Gastroesophageal sphincter (tissue), 4 donors: Measurements from ENCODE around the gene TRAF3. TPM values are rescaled to one million over a fixed set of nuclear protein-coding genes. Genes with fewer than 3 reads are reported as not detected.

ENCODE experiments used
- ATAC-seq: fragments of 150-250 bp; one replicate; pipeline ENCODE4 v1.9.1; 2016; ENCODE audit warnings: mild to moderate bottlenecking, moderate library complexity
- H3K27ac ChIP-seq, 4 donors: fragments of 200-600 bp; sonication (generic) in 3 of 4; 1 replicate in 3 of 4; 2 replicates in 1 of 4; pipeline ENCODE4 v1.5.1; 2016 to 2019
- H3K27me3 ChIP-seq: fragments of 200-600 bp; sonication (generic); one replicate; pipeline ENCODE4 v1.5.1; 2019
- H3K36me3 ChIP-seq, 2 donors: fragments of 200-600 bp; sonication (generic); one replicate each; pipeline ENCODE4 v1.5.1; 2019; ENCODE audit warnings: control low read depth in 1 of 2
- H3K4me1 ChIP-seq, 3 donors: fragments of 200-600 bp; sonication (generic); 1 replicate in 2 of 3; 2 replicates in 1 of 3; pipeline ENCODE4 v1.5.1; 2016 to 2019; ENCODE audit warnings: control low read depth in 2 of 3
- H3K4me3 ChIP-seq, 2 donors: fragments of 200-600 bp; sonication (generic); one replicate each; pipeline ENCODE4 v1.5.1; 2019; ENCODE audit warnings: mild to moderate bottlenecking in 1 of 2, moderate library complexity in 1 of 2
- H3K9me3 ChIP-seq, 3 donors: fragments of 200-600 bp; sonication (generic); one replicate each; pipeline ENCODE4 v1.5.1; 2017 to 2019; ENCODE audit warnings: control low read depth in 2 of 3
- CTCF ChIP-seq, 4 experiments: fragments of 200-600 bp in 2 of 4; fragments of 450-650 bp in 2 of 4; sonication (generic) in 1 of 4; IDR thresholded peaks; one replicate each; pipeline ENCODE4 v1.5.1; 2017 to 2019; ENCODE audit warnings: antibody characterized with exemption in 4 of 4, mild to moderate bottlenecking in 2 of 4, moderate library complexity in 2 of 4
- EP300 ChIP-seq: sonication (generic); formaldehyde crosslinking; IDR thresholded peaks from one replicate; pipeline ENCODE4 v1.6.1; 2017; ENCODE audit warnings: antibody characterized with exemption, mild to moderate bottlenecking
- POLR2A ChIP-seq, 2 donors: fragments of 450-650 bp; IDR thresholded peaks; one replicate each; pipeline ENCODE4 v1.6.1; 2017; ENCODE audit warnings: antibody characterized with exemption in 2 of 2, mild to moderate bottlenecking in 2 of 2, moderate library complexity in 1 of 2
- POLR2AphosphoS5 ChIP-seq: sonication (generic); formaldehyde crosslinking; IDR thresholded peaks from one replicate; pipeline ENCODE4 v1.6.1; 2017; ENCODE audit warnings: antibody characterized with exemption
- WGBS, 2 donors: methylation state at CpG; one replicate each; pipeline ENCODE4 v1.1.5; 2018; ENCODE audit warnings: low coverage in 1 of 2; 5-methylcytosine and 5-hydroxymethylcytosine counted together
- total RNA-seq, 4 donors: library from RNA; depleted of rRNA; stranded (reverse); fragments of >200 nt; gene quantifications; one replicate each; pipeline ENCODE4 v1.1.0, GENCODE V29; 2016

TRAF3 gene
- total RNA-seq, 4 donors from 2014 or later = 10.9 to 29.0 (median 18.7) TPM

- no peak for TF ChIP-seq EP300
- no peak for TF ChIP-seq POLR2A (IDR thresholded peaks at IDR 0.05)
- no peak for TF ChIP-seq POLR2AphosphoS5
- no peak for TF ChIP-seq CTCF (IDR thresholded peaks at IDR 0.05)
- Histone ChIP-seq H3K4me3 (no peak overlapping the region), H3K27ac (no peak overlapping the region), H3K4me1 (peaks cover 0 to under 1% (median 0%) of the 10 kb centered on the region in 3 donors), H3K9me3 (no peaks in the 10 kb centered on the region), H3K27me3 (no peaks in the 10 kb centered on the region), H3K36me3 (no peaks in the 10 kb centered on the region)
- ATAC-seq = no peak
- WGBS, 2 donors = 64 to 91% methylated on average over 2 of the region's 2 CpGs
These were observed 34.7 kb downstream of the TRAF3 start for GRCh38 chr14:102811971-102812370.

- Histone ChIP-seq H3K27me3 (no peaks in the 10 kb centered on the region), H3K4me3 (no peak overlapping the region), H3K9me3 (no peaks in the 10 kb centered on the region), H3K4me1 (peaks cover 0 to 18% (median 0%) of the 10 kb centered on the region in 3 donors), H3K27ac (no peak overlapping the region), H3K36me3 (no peaks in the 10 kb centered on the region)
- 90 to 92% methylated on average over 5 of the region's 5 CpGs for WGBS, 2 donors
- no peak for TF ChIP-seq CTCF (IDR thresholded peaks at IDR 0.05)
- TF ChIP-seq EP300 = no peak
- TF ChIP-seq POLR2A (IDR thresholded peaks at IDR 0.05) = no peak
- no peak for TF ChIP-seq POLR2AphosphoS5
- ATAC-seq = no peak
These were observed 36.4 kb downstream of the TRAF3 start for GRCh38 chr14:102813691-102814090.

GRCh38 chr14:102817318-102817717, 40.1 kb downstream of the TRAF3 start:
- WGBS, 2 donors = 86 to 92% methylated on average over 2 of the region's 2 CpGs
- H3K4me1 ChIP-seq = peaks cover 0 to 33% (median 2%) of the 10 kb centered on the region in 3 donors
- no peaks in the 10 kb centered on the region for H3K27me3 ChIP-seq
- H3K4me3 ChIP-seq = no peak overlapping the region
- no peak for ATAC-seq
- H3K9me3 ChIP-seq = no peaks in the 10 kb centered on the region
- no peaks in the 10 kb centered on the region for H3K36me3 ChIP-seq
- peak overlapping the region in 1 of 4 donors; percentile 16 for H3K27ac ChIP-seq
- no peak for TF ChIP-seq EP300
- no peak for TF ChIP-seq CTCF (IDR thresholded peaks at IDR 0.05)
- no peak for TF ChIP-seq POLR2A (IDR thresholded peaks at IDR 0.05)
- no peak for TF ChIP-seq POLR2AphosphoS5

- Histone ChIP-seq H3K27me3 (no peaks in the 10 kb centered on the region), H3K9me3 (no peaks in the 10 kb centered on the region), H3K36me3 (no peaks in the 10 kb centered on the region), H3K4me3 (no peak overlapping the region), H3K27ac (peak overlapping the region in 1 of 4 donors; percentile 16), H3K4me1 (peaks cover 0 to 33% (median 2%) of the 10 kb centered on the region in 3 donors)
- TF ChIP-seq POLR2A (IDR thresholded peaks at IDR 0.05) (no peak), POLR2AphosphoS5 (peak; percentile 27)
- ATAC-seq = peak; percentile 19
- 75 to 87% methylated on average over 6 to 7 of the region's 10 CpGs for WGBS, 2 donors
These were observed 41.0 kb downstream of the TRAF3 start for GRCh38 chr14:102817942-102818940.

- WGBS, 2 donors = 66 to 100% methylated on average over 2 to 7 of the region's 9 CpGs
- ATAC-seq = no peak
These were observed 42.0 kb downstream of the TRAF3 start for GRCh38 chr14:102819176-102819628.

More at GRCh38 chr14:102819176-102819628, 42.0 kb downstream of the TRAF3 start:
- TF ChIP-seq POLR2A (IDR thresholded peaks at IDR 0.05) (no peak), POLR2AphosphoS5 (no peak), EP300 (no peak), CTCF (IDR thresholded peaks at IDR 0.05) (no peak)
- Histone ChIP-seq H3K4me1 (peaks cover 0 to 33% (median 2%) of the 10 kb centered on the region in 3 donors), H3K27ac (no peak overlapping the region), H3K9me3 (no peaks in the 10 kb centered on the region), H3K36me3 (no peaks in the 10 kb centered on the region), H3K27me3 (no peaks in the 10 kb centered on the region), H3K4me3 (no peak overlapping the region)
